Adrenal gland (tissue), 12 donors: ENCODE measurements around the gene TMPRSS11D. TPM values are rescaled to one million over a fixed set of nuclear protein-coding genes. Genes with fewer than 3 reads are reported as not detected.
A peak's percentile ranks its signal among the peaks of the same experiment; 100 is the strongest.

Source experiments
- DNase-seq, 7 donors: peaks; one replicate each; pipeline ENCODE4 v3.0.0-alpha.2; 2019 to 2020
- H3K27ac ChIP-seq, 5 donors: fragments of 200-600 bp; sonication (generic) in 4 of 5; 1 replicate in 3 of 5; 2 replicates in 2 of 5; pipeline versions ENCODE4 v1.5.1 to v1.8.0; 2016 to 2020; ENCODE audit warnings: mild to moderate bottlenecking in 1 of 5
- H3K27me3 ChIP-seq: fragments of 200-600 bp; 2 replicates; pipeline ENCODE4 v1.8.0; 2021
- H3K36me3 ChIP-seq, 2 donors: fragments of 200-600 bp; replicated peaks in 1 of 2; 1 replicate in 1 of 2; 2 replicates in 1 of 2; pipeline versions ENCODE4 v1.5.1 to v1.8.0; 2018 to 2022
- H3K4me1 ChIP-seq, 2 donors: fragments of 200-600 bp; replicated peaks in 1 of 2; 1 replicate in 1 of 2; 2 replicates in 1 of 2; pipeline versions ENCODE4 v1.5.1 to v1.8.0; 2018 to 2021
- H3K4me3 ChIP-seq, 4 donors: fragments of 200-600 bp; sonication (generic) in 3 of 4; one replicate each; pipeline ENCODE4 v1.5.1; 2016 to 2018
- H3K9me3 ChIP-seq, 3 donors: fragments of 200-600 bp; sonication (generic) in 1 of 3; replicated peaks in 1 of 3; 1 replicate in 2 of 3; 2 replicates in 1 of 3; pipeline versions ENCODE4 v1.5.1 to v1.8.0; 2016 to 2021
- CTCF ChIP-seq, 6 experiments: fragments of 450-650 bp in 4 of 6; fragments of 200-600 bp in 2 of 6; sonication (generic) in 1 of 6; IDR thresholded peaks; 1 replicate in 5 of 6; 2 replicates in 1 of 6; pipeline versions ENCODE4 v1.5.1 to v1.8.0; 2016 to 2021; ENCODE audit warnings: antibody characterized with exemption in 6 of 6, mild to moderate bottlenecking in 2 of 6, moderate library complexity in 1 of 6
- POLR2A ChIP-seq, 2 donors: fragments of 450-650 bp; IDR thresholded peaks; one replicate each; pipeline ENCODE4 v1.6.1; 2017; ENCODE audit warnings: antibody characterized with exemption in 2 of 2, mild to moderate bottlenecking in 2 of 2, moderate library complexity in 1 of 2
- whole genome bisulfite sequencing, 4 donors: extraction: QIAGEN DNeasy Blood & Tissue Kit in 2 of 4; methylation state at CpG; one replicate each; pipeline versions ENCODE4 v1.1.5 to v1.1.7; 2013 to 2017; 5-methylcytosine and 5-hydroxymethylcytosine counted together
- intact Hi-C, 2 donors: fragments of 100-400 bp; cut with DNase I; formaldehyde crosslinking; loops; one replicate each; pipeline versions ENCODE4 v1.14.1 to v1.15.0; 2022 to 2023
- polyA plus RNA-seq, 3 donors: library from polyadenylated mRNA; stranded (reverse); fragments of 200-250 nt in 2 of 3; fragments of 350-450 nt in 1 of 3; fragmentation: Illumina TruSeq in 1 of 3; extraction: RNeasy Lipid Tissue Mini Kit (QIAGEN cat#74804) in 1 of 3; gene quantifications; one replicate each; pipeline ENCODE4 v1.2.3, GENCODE V29; 2013 to 2014
- total RNA-seq, 9 donors: library from RNA; depleted of rRNA in 4 of 9; stranded (reverse); fragments of >200 nt in 4 of 9; fragments of 120-200 nt in 1 of 9; fragmentation: NEBNext Ultra II Directional in 1 of 9; extraction: Animal tissue kit (Norgen Biotek cat#: 25700) in 1 of 9; gene quantifications; one replicate each; pipeline versions ENCODE4 v1.1.0 to v1.2.4, GENCODE V29; 2013 to 2023
- donor health status: healthy with polysubstance abuse.
- donor health status: Bipolar disorder and iron deficiency.
- donor health status: DM: yes; HTN: yes; CAD: no.
- donor health status: DM: no; HTN: no; CAD: no.
- donor health status: DM: no; HTN: no; CAD: no.
- donor health status: DM: yes; HTN: yes; CAD: no.

Gene TMPRSS11D
- total and polyA plus RNA-seq, 12 donors = not detected

- TF ChIP-seq CTCF (IDR thresholded peaks at IDR 0.05) (peak in 1 of 6 experiments; percentile 13), POLR2A (IDR thresholded peaks at IDR 0.05) (no peak)
- intact Hi-C loops = no loop called here
- no peak for DNase-seq
- Histone ChIP-seq H3K27ac (no peak overlapping the region), H3K36me3 (no peaks in the 10 kb centered on the region), H3K9me3 (no peaks in the 10 kb centered on the region), H3K27me3 (no peaks in the 10 kb centered on the region), H3K4me3 (no peak overlapping the region), H3K4me1 (no peaks in the 10 kb centered on the region)
These were observed 34.6 kb upstream of the TMPRSS11D start for GRCh38 chr4:67918428-67918827.

- 64 to 72% (median 66%) methylated on average over 5 of the region's 5 CpGs for WGBS, 4 donors
- no peaks in the 10 kb centered on the region for H3K27me3 ChIP-seq
- TF ChIP-seq CTCF (IDR thresholded peaks at IDR 0.05) = no peak
- no peak for TF ChIP-seq POLR2A (IDR thresholded peaks at IDR 0.05)
- no peak for DNase-seq
- H3K4me1 ChIP-seq = no peaks in the 10 kb centered on the region
- H3K27ac ChIP-seq = no peak overlapping the region
- intact Hi-C loops = no loop called here
- H3K9me3 ChIP-seq = no peaks in the 10 kb centered on the region
- H3K4me3 ChIP-seq = no peak overlapping the region
- H3K36me3 ChIP-seq = no peaks in the 10 kb centered on the region
These were observed 31.7 kb upstream of the TMPRSS11D start for GRCh38 chr4:67915400-67915966.

- Histone ChIP-seq H3K36me3 (no peaks in the 10 kb centered on the region), H3K9me3 (no peaks in the 10 kb centered on the region), H3K4me1 (no peaks in the 10 kb centered on the region), H3K4me3 (no peak overlapping the region), H3K27me3 (no peaks in the 10 kb centered on the region), H3K27ac (no peak overlapping the region)
- intact Hi-C loops = no loop called here
- 81 to 85% (median 81%) methylated on average over 2 of the region's 2 CpGs for WGBS, 4 donors
- DNase-seq = no peak
- TF ChIP-seq CTCF (IDR thresholded peaks at IDR 0.05) (no peak), POLR2A (IDR thresholded peaks at IDR 0.05) (no peak)
These were observed 28.3 kb upstream of the TMPRSS11D start for GRCh38 chr4:67912080-67912479.

- 73 to 84% (median 80%) methylated on average over 3 of the region's 3 CpGs for WGBS, 4 donors
- Histone ChIP-seq H3K27ac (no peak overlapping the region), H3K4me3 (no peak overlapping the region), H3K9me3 (no peaks in the 10 kb centered on the region), H3K4me1 (no peaks in the 10 kb centered on the region), H3K36me3 (no peaks in the 10 kb centered on the region), H3K27me3 (no peaks in the 10 kb centered on the region)
- intact Hi-C loops = no loop called here
- no peak for TF ChIP-seq CTCF (IDR thresholded peaks at IDR 0.05)
- no peak for TF ChIP-seq POLR2A (IDR thresholded peaks at IDR 0.05)
- no peak for DNase-seq
These were observed 27.8 kb upstream of the TMPRSS11D start for GRCh38 chr4:67911638-67912037.
